GM23338 (cell line): ENCODE results near the gene KCNJ16. TPM values are rescaled to one million over a fixed set of nuclear protein-coding genes. Genes with fewer than 3 reads are reported as not detected.

ENCODE experiments used
- ATAC-seq: fragments of 200-7000 bp; cut with Tn5 transposase; 3 replicates; pipeline ENCODE4 v1.9.1; 2020
- DNase-seq: peaks from one replicate; pipeline ENCODE4 v3.0.0-alpha.2; 2015; ENCODE audit warnings: low spot score
- H2AFZ ChIP-seq: fragments of 200-600 bp; sonication (generic); 2 replicates; pipeline ENCODE4 v1.8.0; 2016; ENCODE audit warnings: antibody characterized with exemption, mild to moderate bottlenecking, moderate library complexity
- H3F3A ChIP-seq: fragments of 200-600 bp; sonication (generic); replicated peaks from 2 replicates; pipeline ENCODE4 v1.8.0; 2017; ENCODE audit warnings: antibody characterized with exemption, mixed run types, low read depth
- H3K27ac ChIP-seq: fragments of 200-600 bp; sonication (generic); 2 replicates; pipeline ENCODE4 v1.6.1; 2016; ENCODE audit warnings: low read depth
- H3K27me3 ChIP-seq: fragments of 200-600 bp; sonication (generic); 2 replicates; pipeline ENCODE4 v1.8.0; 2016; ENCODE audit warnings: mild to moderate bottlenecking, mixed run types, moderate library complexity; ENCODE audit not compliant: insufficient read depth
- H3K36me3 ChIP-seq: fragments of 200-600 bp; sonication (generic); 2 replicates; pipeline ENCODE4 v1.8.0; 2016; ENCODE audit warnings: mild to moderate bottlenecking; ENCODE audit not compliant: insufficient read depth
- H3K4me1 ChIP-seq: fragments of 200-600 bp; sonication (generic); 2 replicates; pipeline ENCODE4 v1.8.0; 2016; ENCODE audit warnings: mild to moderate bottlenecking, moderate library complexity; ENCODE audit not compliant: insufficient read depth
- H3K4me2 ChIP-seq: fragments of 200-600 bp; sonication (generic); 2 replicates; pipeline ENCODE4 v1.7.1; 2017; ENCODE audit warnings: mixed run types
- H3K4me3 ChIP-seq: fragments of 200-600 bp; sonication (generic); 2 replicates; pipeline ENCODE4 v1.6.1; 2016; ENCODE audit warnings: mixed run types
- H3K79me2 ChIP-seq: fragments of 200-600 bp; sonication (generic); replicated peaks from 2 replicates; pipeline ENCODE4 v1.8.0; 2017; ENCODE audit warnings: mild to moderate bottlenecking; ENCODE audit not compliant: insufficient read depth
- H3K9me2 ChIP-seq: fragments of 200-600 bp; sonication (generic); 2 replicates; pipeline ENCODE4 v1.8.0; 2017; ENCODE audit not compliant: insufficient read depth
- H4K20me1 ChIP-seq: fragments of 200-600 bp; sonication (generic); replicated peaks from 2 replicates; pipeline ENCODE4 v1.8.0; 2017; ENCODE audit warnings: mild to moderate bottlenecking; ENCODE audit not compliant: insufficient read depth
- H3K27ac Mint-ChIP-seq: 2 replicates; pipeline ENCODE4 v1.8.0; 2020; ENCODE audit warnings: inconsistent platforms, mild to moderate bottlenecking, moderate library complexity, mixed read lengths
- H3K27me3 Mint-ChIP-seq: 3 replicates; pipeline ENCODE4 v1.8.0; 2022; ENCODE audit warnings: low read depth, mild to moderate bottlenecking, moderate library complexity, mixed read lengths, inconsistent platforms; ENCODE audit not compliant: insufficient read depth, poor library complexity
- H3K36me3 Mint-ChIP-seq: 3 replicates; pipeline ENCODE4 v1.8.0; 2021; ENCODE audit warnings: low read depth, mild to moderate bottlenecking, inconsistent platforms, moderate library complexity, mixed read lengths
- H3K4me1 Mint-ChIP-seq: 3 replicates; pipeline ENCODE4 v1.8.0; 2020; ENCODE audit warnings: mild to moderate bottlenecking, inconsistent platforms, mixed read lengths
- H3K4me3 Mint-ChIP-seq: 3 replicates; pipeline ENCODE4 v1.8.0; 2021; ENCODE audit warnings: moderate library complexity, mild to moderate bottlenecking, inconsistent platforms, mixed read lengths
- H3K9me3 Mint-ChIP-seq: 3 replicates; pipeline ENCODE4 v1.8.0; 2020; ENCODE audit warnings: moderate library complexity, mild to moderate bottlenecking, inconsistent platforms, mixed read lengths
- CREB1 ChIP-seq: fragments of 250-450 bp; sonication (Bioruptor Pico); IDR thresholded peaks from 2 replicates; pipeline ENCODE4 v1.5.0; 2020; ENCODE audit warnings: low read depth, mild to moderate bottlenecking, moderate library complexity
- CTCF ChIP-seq, 2 experiments: fragments of 200-600 bp in 1 of 2; sonication (generic) in 1 of 2; conservative IDR thresholded peaks; 2 replicates each; pipeline versions ENCODE4 v1.5.1 to v1.6.1; 2016 to 2017; ENCODE audit warnings: antibody characterized with exemption in 2 of 2, low read depth in 2 of 2, mild to moderate bottlenecking in 2 of 2, moderate library complexity in 1 of 2
- ETS1 ChIP-seq: IDR thresholded peaks from 2 replicates; pipeline ENCODE4 v1.6.1; 2016; ENCODE audit warnings: antibody characterized with exemption
- JUNB ChIP-seq: IDR thresholded peaks from one replicate; pipeline ENCODE4 v1.6.1; 2016; ENCODE audit warnings: antibody characterized with exemption; ENCODE audit not compliant: unreplicated experiment
- NANOG ChIP-seq: IDR thresholded peaks from 2 replicates; pipeline ENCODE4 v1.6.1; 2016; ENCODE audit warnings: antibody characterized with exemption, borderline replicate concordance
- POLR2AphosphoS5 ChIP-seq: IDR thresholded peaks from 2 replicates; pipeline ENCODE4 v1.6.1; 2016; ENCODE audit warnings: antibody characterized with exemption, low read depth
- REST ChIP-seq: IDR thresholded peaks from one replicate; pipeline ENCODE4 v1.6.1; 2018; ENCODE audit warnings: antibody characterized with exemption; ENCODE audit not compliant: unreplicated experiment
- STAT1 ChIP-seq: IDR thresholded peaks from one replicate; pipeline ENCODE4 v1.6.1; 2016; ENCODE audit warnings: antibody characterized with exemption; ENCODE audit not compliant: unreplicated experiment
- ZNF331 ChIP-seq: fragments of 250-450 bp; sonication (Bioruptor Pico); IDR thresholded peaks from 2 replicates; pipeline ENCODE4 v1.5.0; 2020; ENCODE audit warnings: low read depth, mild to moderate bottlenecking, moderate library complexity
- polyA plus RNA-seq: library from polyadenylated mRNA; unstranded; fragments of >200 nt; fragmentation: Nextera tagmentation; extraction: Ambion mirVana; gene quantifications from 2 replicates; pipeline ENCODE4 v1.2.1, GENCODE V29; 2016
- total RNA-seq: library from RNA; depleted of rRNA; stranded (reverse); fragments of >200 nt; shearing (Covaris generic); gene quantifications from 2 replicates; pipeline ENCODE4 v1.2.3, GENCODE V29; 2014
- TF ChIP-seq, protein P1 (sequence below): fragments of 250-450 bp; sonication (Bioruptor Pico); IDR thresholded peaks from 2 replicates; pipeline ENCODE4 v1.5.0; 2020; ENCODE audit warnings: mild to moderate bottlenecking, moderate library complexity

Gene KCNJ16
- total and polyA plus RNA-seq, 2 experiments from 2014 or later = not detected

DNA sequence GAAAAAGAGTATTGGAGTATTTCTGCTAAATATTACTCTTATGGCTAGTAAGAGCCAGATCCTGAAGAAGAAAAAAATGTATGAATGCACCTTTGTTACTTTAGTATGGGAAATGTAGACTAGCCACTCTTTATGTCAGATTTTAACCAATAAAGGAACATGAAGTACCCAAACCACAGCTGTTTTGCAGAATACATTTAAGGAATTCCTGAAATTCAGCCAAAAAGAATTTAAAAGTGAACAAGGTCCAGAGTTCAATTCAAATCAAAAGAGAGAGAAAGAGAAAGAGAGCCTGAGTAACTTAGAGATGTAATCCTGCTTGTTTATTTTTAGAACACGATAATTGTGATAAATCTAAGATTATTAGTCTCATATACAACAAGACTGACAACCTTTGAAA is 1.2 kb downstream of the KCNJ16 start:
- Mint-ChIP-seq H3K4me1 (peaks cover 2% of the 10 kb centered on the region; the same call in 2 of the 3 replicates), H3K4me3 (no peak overlapping the region), H3K9me3 (no peaks in the 10 kb centered on the region), H3K27me3 (no peaks in the 10 kb centered on the region), H3K27ac (no peak overlapping the region), H3K36me3 (no peaks in the 10 kb centered on the region)
- DNase-seq (no peak), ATAC-seq (no peak)
- Histone ChIP-seq H3K79me2 (no peaks in the 10 kb centered on the region), H3K27ac (no peak overlapping the region), H3K4me2 (no peak overlapping the region), H3K9me2 (no peaks in the 10 kb centered on the region), H3K4me3 (no peak overlapping the region), H3K36me3 (no peaks in the 10 kb centered on the region), H3K4me1 (no peaks in the 10 kb centered on the region), H2AFZ (no peak overlapping the region), H3K27me3 (no peaks in the 10 kb centered on the region), H3F3A (no peaks in the 10 kb centered on the region), H4K20me1 (no peaks in the 10 kb centered on the region)
- no peak for TF ChIP-seq CREB1 (CRISPR knock-in tag)
- TF ChIP-seq, protein P1, sequence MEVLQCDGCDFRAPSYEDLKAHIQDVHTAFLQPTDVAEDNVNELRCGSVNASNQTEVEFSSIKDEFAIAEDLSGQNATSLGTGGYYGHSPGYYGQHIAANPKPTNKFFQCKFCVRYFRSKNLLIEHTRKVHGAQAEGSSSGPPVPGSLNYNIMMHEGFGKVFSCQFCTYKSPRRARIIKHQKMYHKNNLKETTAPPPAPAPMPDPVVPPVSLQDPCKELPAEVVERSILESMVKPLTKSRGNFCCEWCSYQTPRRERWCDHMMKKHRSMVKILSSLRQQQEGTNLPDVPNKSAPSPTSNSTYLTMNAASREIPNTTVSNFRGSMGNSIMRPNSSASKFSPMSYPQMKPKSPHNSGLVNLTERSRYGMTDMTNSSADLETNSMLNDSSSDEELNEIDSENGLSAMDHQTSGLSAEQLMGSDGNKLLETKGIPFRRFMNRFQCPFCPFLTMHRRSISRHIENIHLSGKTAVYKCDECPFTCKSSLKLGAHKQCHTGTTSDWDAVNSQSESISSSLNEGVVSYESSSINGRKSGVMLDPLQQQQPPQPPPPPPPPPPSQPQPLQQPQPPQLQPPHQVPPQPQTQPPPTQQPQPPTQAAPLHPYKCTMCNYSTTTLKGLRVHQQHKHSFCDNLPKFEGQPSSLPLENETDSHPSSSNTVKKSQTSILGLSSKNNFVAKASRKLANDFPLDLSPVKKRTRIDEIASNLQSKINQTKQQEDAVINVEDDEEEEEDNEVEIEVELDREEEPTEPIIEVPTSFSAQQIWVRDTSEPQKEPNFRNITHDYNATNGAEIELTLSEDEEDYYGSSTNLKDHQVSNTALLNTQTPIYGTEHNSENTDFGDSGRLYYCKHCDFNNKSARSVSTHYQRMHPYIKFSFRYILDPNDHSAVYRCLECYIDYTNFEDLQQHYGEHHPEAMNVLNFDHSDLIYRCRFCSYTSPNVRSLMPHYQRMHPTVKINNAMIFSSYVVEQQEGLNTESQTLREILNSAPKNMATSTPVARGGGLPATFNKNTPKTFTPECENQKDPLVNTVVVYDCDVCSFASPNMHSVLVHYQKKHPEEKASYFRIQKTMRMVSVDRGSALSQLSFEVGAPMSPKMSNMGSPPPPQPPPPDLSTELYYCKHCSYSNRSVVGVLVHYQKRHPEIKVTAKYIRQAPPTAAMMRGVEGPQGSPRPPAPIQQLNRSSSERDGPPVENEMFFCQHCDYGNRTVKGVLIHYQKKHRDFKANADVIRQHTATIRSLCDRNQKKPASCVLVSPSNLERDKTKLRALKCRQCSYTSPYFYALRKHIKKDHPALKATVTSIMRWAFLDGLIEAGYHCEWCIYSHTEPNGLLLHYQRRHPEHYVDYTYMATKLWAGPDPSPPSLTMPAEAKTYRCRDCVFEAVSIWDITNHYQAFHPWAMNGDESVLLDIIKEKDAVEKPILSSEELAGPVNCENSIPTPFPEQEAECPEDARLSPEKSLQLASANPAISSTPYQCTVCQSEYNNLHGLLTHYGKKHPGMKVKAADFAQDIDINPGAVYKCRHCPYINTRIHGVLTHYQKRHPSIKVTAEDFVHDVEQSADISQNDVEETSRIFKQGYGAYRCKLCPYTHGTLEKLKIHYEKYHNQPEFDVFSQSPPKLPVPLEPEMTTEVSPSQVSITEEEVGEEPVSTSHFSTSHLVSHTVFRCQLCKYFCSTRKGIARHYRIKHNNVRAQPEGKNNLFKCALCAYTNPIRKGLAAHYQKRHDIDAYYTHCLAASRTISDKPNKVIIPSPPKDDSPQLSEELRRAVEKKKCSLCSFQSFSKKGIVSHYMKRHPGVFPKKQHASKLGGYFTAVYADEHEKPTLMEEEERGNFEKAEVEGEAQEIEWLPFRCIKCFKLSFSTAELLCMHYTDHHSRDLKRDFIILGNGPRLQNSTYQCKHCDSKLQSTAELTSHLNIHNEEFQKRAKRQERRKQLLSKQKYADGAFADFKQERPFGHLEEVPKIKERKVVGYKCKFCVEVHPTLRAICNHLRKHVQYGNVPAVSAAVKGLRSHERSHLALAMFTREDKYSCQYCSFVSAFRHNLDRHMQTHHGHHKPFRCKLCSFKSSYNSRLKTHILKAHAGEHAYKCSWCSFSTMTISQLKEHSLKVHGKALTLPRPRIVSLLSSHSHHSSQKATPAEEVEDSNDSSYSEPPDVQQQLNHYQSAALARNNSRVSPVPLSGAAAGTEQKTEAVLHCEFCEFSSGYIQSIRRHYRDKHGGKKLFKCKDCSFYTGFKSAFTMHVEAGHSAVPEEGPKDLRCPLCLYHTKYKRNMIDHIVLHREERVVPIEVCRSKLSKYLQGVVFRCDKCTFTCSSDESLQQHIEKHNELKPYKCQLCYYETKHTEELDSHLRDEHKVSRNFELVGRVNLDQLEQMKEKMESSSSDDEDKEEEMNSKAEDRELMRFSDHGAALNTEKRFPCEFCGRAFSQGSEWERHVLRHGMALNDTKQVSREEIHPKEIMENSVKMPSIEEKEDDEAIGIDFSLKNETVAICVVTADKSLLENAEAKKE (CRISPR knock-in tag) = no peak

- Histone ChIP-seq H3F3A (no peaks in the 10 kb centered on the region), H3K27ac (no peak overlapping the region), H3K4me2 (no peak overlapping the region), H3K4me1 (no peaks in the 10 kb centered on the region), H3K79me2 (no peaks in the 10 kb centered on the region), H3K27me3 (no peaks in the 10 kb centered on the region), H2AFZ (no peak overlapping the region), H3K9me2 (no peaks in the 10 kb centered on the region), H3K4me3 (no peak overlapping the region), H3K36me3 (no peaks in the 10 kb centered on the region), H4K20me1 (no peaks in the 10 kb centered on the region)
- ATAC-seq (no peak), DNase-seq (no peak)
- Mint-ChIP-seq H3K4me1 (peaks cover 2% of the 10 kb centered on the region; the same call in 2 of the 3 replicates), H3K27ac (no peak overlapping the region), H3K27me3 (no peaks in the 10 kb centered on the region), H3K4me3 (no peak overlapping the region), H3K36me3 (no peaks in the 10 kb centered on the region), H3K9me3 (no peaks in the 10 kb centered on the region)
- no peak for TF ChIP-seq NANOG
- TF ChIP-seq STAT1 = no peak
- no peak for TF ChIP-seq POLR2AphosphoS5
- no peak for TF ChIP-seq CTCF (conservative IDR thresholded peaks at IDR 0.05; ENCODE audit: low read depth in 2 of 2)
- no peak for TF ChIP-seq ZNF331 (CRISPR knock-in tag)
- no peak for TF ChIP-seq JUNB
- TF ChIP-seq ETS1 = no peak
- TF ChIP-seq REST = no peak
- TF ChIP-seq CREB1 (CRISPR knock-in tag) = no peak
These were observed 1.8 kb downstream of the KCNJ16 start for GRCh38 chr17:70076831-70077230.
